Measurements from ENCODE around the gene PER2.
A peak's percentile ranks its signal among the peaks of the same experiment; 100 is the strongest.
"Not testable (repeated sequence)": the region's sequence is repeated elsewhere in the genome, so short reads cannot be mapped to it uniquely, and the experiment has no call there.

Gene PER2

GRCh38 chr2:238310721-238311120 lies 22.3 kb upstream of the PER2 start:
- not testable (repeated sequence) for DNase-seq

GRCh38 chr2:238308177-238308576 lies 19.8 kb upstream of the PER2 start:
- DNase-seq = no peak

GRCh38 chr2:238306672-238306998 lies 18.2 kb upstream of the PER2 start:
- DNase-seq = no peak

DNA sequence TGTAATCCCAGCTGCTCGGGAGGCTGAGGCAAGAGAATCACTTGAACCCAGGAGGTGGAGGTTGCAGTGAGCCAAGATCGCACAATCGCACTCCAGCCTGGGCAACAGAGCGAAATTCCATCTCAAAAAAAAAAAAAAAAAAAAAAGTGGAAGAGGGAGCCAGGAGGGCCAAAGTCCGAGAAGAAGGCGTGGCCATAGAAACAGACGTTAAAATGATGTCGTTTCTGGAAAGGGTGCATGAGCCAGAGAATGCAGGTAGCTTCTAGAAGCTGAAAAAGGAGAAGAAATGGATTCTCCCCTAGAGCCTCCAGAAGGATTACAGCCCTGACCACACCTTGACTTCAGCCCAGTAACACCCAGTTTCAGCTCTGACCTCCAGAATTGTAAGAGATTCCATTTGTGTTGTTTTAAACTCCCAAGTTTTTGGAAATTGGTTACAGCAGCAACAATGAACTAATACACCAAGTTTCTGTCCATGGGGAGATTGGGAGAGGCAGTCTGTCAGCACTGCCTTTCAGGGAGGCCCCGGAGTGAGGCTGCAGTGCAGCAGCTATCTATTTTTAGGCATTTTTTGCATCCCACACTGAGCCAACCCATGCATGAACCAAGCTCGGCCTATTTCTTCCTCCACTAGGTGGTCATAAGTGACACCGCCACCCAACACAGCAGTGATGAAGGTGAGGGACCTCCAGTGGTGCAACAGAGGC lies 17.7 kb upstream of the PER2 start:
- DNase-seq = no peak

DNA sequence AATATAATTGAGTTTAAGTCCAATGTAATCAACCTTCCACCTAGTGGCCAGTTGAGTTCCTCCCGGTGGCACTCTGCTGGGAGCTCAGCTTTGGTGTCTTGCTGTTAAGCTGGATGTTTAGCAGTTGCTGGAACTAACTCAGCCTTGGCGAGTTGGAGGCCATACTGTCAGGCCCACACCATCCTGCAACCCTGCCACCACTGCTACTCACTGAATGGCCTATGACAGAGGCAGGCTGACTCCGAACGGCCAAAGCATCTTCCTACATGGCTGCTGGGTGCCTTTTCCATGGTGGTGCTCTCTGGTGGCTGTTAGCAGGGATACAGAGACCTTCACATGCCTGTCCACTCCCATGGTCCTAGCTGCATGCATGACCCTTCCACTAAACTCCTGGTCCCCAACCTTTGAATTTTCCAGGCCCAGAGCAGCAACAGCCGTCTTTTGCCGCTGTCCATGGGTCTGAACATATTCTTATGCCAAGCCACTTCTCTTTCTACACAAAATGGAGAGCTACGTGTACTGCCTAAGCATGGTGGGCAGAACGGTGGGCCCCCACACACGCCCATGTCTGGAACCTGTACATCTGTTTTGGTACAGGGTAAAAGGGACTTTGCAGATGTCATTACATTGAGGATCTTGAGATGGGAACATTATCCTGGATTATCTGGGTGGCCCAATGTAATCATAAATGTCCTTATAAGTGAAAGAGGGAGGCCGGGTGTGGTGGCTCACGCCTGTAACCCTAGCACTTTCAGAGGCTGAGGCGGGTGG lies 16.9 kb upstream of the PER2 start:
- no peak for DNase-seq

- no peak for DNase-seq
These were observed 15.7 kb upstream of the PER2 start for GRCh38 chr2:238304116-238304515.

GRCh38 chr2:238302751-238303150 lies 14.3 kb upstream of the PER2 start:
- no peak for DNase-seq

GRCh38 chr2:238302087-238302486 lies 13.7 kb upstream of the PER2 start:
- DNase-seq = no peak

DNA sequence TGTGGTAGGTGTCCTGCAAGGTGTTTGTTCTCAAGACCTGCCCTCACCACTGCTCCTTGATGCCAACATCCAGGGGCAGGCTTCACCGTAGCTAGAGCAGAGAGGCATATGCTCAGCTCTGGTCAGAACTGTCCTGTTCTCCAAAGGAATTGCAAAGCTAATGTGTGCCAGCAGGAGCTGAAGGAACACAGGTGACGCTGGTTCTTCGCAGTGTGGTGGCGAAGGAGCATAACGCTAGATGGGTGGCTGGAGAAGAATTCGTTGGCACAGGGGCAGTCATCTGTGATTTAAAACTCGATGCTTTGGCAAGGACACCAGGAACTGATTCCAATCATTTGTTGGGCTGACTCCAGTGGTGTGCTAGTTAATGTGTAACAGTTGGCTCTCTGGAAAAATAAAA lies 11.4 kb upstream of the PER2 start:
- no peak for DNase-seq

- no peak for DNase-seq
These were observed 8.4 kb upstream of the PER2 start for GRCh38 chr2:238296638-238297457.

DNA sequence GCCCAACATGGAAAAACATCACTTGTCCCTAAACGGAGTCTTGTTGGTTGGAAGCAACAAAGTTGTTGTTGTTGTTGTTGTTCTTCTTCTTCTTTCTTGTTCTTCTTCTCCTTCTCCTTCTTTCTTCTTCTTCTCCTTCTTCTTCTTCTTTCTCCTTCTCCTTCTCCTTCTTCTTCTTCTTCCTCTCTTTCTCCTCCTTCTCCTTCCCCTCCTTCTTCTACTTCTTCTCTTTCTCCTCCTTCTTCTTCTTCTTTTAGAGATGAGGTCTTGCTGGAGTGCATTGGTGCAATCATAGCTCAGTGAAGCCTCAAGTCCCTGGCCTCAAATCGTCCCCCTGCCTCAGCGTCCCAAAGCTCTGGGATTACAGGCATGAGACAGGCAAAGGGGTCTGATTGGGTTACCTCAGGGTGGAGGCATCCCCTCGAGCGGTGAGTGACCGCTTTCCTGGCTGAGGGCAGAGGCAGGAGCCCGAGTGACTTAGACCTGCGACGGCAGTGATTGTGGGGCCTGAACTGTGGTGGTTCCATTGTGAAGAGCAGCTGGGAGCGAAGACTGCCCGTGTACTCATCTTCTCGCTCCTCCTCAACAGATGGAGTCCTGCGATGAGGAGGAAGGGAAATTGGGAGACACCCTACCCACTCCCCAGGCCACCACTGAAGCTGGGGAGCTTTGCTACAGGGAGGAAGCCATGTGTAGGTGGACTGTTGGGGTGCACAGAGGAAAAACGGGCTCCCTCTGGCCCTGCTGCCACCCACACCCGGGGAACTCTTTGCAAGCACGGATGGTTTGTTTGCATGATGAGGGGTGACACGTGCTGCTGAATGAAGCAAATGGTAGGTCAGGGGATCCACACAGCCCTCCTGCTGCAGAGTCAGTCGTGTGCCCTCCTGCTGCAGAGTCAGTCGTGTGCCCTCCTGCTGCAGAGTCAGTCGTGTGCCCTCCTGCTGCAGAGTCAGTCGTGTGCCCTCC lies 7.0 kb upstream of the PER2 start:
- DNase-seq = no peak

DNA sequence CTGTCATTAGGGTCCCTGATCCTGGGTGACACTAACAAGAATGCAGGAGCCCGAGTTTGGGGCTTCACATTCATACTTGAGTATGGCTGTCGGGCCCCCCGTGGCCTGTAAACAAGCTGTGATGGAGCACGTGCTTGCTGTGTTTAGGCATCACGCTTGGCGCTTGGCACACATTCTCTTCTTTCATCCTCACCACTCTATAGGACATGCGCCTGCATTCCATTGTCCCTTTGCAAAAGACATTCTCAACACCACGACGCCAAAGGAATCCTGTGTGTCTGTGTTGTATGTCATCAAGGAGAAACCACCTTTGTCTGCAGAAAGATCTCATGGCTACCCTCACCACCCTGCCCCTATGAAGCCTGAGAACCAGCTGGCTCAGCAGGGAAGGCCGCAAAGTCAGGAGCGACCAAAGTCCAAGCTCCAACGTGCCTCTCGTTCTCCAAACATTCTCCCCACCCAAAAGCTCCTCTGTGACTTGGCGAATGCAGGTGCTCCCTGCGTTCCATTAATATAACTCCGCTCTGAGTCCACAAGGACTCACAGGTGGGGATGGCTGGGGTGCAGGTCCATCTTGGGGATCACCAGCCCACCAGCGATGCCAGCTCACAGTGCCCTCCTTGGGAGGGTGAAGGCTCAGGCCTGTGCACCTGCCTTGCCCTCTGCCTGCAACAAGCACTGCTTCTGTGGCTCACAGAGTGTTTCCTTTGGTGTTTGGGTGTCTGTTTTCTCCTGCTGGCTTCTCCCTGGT lies 6.2 kb upstream of the PER2 start:
- no peak for DNase-seq

DNA sequence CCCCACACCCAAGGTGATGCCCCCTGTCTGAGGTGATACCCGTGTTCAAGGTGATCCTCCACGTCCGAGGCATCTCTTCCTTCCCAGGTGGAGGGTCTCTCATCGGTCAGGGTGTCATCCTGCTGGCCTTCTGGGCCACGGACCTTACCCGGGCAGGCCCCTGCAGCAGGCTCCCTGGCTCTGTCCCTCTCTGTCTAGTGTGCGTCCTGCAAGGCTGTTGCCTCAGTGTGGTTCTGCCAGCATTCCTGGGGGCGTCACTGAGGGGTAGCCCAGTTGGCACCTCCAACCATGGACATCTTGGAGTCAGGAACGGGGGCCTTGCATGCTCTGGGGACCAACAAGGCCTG lies 5.6 kb upstream of the PER2 start:
- DNase-seq = no peak

DNA sequence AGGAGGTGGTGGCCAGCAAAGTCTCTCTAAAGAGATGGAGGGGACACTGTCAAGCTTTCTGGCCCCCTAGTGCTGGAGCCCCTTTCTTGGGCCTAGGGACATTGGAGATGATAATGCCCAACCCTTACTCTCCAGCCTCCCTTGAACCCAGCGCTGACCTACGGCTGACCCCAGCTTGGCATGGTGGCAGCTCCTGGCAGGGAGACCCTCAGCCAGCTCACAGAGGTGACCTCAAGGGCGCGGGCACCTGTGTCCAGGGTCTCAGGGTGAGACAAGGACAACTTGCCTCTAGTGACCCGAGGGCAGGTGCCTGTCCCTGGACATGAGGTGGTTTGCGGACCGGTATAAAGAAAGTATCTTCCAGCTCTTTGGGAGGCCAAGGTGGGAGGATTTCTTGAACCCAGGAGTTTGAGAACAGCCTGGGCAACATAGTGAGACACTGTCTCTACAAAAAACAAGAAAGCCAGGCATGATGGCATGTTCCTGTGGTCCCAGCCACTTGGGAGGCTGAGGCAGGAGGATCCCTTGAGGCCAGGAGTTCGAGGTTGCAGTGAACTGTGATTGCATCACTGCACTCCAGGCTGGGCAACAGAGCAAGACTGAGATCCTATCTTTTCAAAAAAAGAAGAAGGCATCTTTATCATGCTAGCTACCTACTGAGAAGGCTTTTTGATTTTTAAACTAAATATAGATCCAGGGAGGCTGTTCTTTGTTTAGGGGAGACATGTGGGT lies 3.3 kb upstream of the PER2 start:
- DNase-seq = no peak

DNA sequence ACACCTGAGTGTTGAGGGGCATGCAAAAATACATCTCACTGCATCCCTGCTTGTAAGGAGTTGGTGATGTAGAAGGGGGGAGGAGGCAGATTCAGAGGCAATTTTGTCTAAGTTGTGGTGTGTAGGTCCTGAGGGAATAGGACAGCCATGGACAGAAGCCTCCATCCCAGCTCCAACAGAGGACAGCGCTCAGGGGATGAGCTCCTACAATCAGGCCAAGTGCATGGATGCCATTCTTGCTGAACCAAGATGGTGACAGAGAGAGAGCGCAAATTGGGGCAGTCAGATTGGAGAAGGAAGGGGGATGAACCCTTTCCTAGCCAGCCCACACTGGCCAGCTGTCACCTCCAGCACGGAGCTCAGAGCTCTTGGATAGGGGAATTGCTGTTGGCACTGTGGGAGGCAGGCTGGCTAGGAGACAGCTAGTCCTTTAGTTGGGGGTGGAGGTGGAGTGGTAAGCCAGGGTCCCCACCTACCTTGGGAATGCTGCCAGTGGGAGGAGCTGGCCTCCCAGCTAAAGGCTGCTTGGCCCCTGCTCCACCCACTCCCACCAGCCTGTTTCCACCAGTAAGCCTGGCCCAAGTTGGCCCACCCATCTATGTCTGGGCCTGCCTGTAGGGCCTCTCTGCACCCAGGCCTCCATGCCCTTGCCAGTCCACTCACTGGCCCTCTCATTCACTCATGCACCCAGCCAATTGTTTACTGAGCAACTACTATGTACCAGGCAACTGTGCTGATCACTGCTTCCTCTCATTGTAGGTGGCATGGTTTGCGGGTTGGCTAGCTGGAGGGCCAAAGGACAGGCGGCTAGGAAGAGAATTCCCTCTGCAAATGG lies 2.5 kb upstream of the PER2 start:
- no peak for DNase-seq

GRCh38 chr2:238290091-238290509 lies 1.7 kb upstream of the PER2 start:
- no peak for DNase-seq

DNA sequence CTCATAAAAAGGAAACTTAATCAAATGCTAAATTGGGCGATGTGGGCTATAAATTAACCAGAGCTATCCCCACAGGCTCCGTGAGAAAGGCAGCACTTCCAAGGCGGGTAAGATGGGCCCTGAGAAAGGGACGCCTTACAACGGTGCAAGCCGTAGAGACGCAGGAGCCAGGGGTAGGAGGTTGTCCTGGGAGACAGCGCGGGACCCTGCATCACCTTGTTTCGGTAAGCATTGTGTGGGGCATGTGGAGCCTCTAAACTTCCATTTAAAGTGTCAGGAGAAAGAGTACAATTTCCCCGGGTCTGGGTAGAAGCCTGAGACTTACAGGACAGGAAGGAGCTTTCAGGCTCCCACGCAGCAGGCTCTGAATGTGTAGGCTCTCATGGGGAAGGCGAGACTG lies 1.2 kb upstream of the PER2 start:
- DNase-seq = no peak

GRCh38 chr2:238288650-238289573 lies 502 bp upstream of the PER2 start:
- DNase-seq = peak; percentile 97
